CD4-positive, alpha-beta T cell treated with Interleukin-15 for 1 hour (primary cell): ENCODE results near the gene CX3CL1.
A peak's percentile ranks its signal among the peaks of the same experiment; 100 is the strongest.
"Not testable (repeated sequence)": the region's sequence is repeated elsewhere in the genome, so short reads cannot be mapped to it uniquely, and the experiment has no call there.

Experiments used
- DNase-seq: peaks from one replicate; pipeline ENCODE4 v3.0.0-alpha.2; 2020

Gene CX3CL1

DNA sequence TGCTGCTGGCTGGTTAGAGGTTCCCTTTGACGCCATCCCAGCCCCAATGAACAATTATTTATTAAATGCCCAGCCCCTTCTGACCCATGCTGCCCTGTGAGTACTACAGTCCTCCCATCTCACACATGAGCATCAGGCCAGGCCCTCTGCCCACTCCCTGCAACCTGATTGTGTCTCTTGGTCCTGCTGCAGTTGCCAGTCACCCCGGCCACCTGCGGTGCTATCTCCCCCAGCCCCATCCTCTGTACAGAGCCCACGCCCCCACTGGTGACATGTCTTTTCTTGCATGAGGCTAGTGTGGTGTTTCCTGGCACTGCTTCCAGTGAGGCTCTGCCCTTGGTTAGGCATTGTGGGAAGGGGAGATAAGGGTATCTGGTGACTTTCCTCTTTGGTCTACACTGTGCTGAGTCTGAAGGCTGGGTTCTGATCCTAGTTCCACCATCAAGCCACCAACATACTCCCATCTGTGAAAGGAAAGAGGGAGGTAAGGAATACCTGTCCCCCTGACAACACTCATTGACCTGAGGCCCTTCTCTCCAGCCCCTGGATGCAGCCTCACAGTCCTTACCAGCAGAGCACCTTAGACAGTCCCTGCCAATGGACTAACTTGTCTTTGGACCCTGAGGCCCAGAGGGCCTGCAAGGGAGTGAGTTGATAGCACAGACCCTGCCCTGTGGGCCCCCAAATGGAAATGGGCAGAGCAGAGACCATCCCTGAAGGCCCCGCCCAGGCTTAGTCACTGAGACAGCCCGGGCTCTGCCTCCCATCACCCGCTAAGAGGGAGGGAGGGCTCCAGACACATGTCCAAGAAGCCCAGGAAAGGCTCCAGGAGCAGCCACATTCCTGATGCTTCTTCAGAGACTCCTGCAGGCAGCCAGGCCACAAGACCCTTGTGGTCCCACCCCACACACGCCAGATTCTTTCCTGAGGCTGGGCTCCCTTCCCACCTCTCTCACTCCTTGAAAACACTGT, 11.3 kb downstream of the CX3CL1 start:
- peak; percentile 26 for DNase-seq

DNA sequence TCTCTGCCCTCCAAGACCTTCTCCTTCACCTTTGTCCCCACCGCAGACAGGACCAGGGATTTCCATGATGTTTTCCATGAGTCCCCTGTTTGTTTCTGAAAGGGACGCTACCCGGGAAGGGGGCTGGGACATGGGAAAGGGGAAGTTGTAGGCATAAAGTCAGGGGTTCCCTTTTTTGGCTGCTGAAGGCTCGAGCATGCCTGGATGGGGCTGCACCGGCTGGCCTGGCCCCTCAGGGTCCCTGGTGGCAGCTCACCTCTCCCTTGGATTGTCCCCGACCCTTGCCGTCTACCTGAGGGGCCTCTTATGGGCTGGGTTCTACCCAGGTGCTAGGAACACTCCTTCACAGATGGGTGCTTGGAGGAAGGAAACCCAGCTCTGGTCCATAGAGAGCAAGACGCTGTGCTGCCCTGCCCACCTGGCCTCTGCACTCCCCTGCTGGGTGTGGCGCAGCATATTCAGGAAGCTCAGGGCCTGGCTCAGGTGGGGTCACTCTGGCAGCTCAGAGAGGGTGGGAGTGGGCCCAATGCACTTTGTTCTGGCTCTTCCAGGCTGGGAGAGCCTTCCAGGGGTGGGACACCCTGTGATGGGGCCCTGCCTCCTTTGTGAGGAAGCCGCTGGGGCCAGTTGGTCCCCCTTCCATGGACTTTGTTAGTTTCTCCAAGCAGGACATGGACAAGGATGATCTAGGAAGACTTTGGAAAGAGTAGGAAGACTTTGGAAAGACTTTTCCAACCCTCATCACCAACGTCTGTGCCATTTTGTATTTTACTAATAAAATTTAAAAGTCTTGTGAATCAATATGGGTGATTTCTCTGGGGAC, 12.2 kb downstream of the CX3CL1 start:
- DNase-seq = peak; percentile 25

DNA sequence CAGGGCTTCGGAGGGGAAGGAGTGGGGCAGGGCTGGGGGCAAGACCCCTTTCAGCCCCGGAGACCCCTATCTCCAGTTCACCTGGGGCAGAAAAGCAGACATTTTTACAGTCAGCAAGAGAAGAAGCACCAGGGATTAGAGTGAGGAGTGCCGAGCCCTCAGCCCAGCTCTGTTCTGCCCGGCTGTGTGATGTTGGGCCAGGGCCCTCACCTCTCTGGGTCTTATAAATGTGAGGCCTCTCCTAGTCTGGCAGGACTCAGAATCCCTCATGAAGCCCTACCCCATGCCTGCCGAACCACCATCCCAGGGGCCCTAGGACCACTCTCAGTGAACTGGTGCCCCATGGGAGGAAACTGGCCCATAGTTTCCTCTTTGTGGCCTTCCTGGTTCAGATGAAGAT, 12.8 kb downstream of the CX3CL1 start:
- no peak for DNase-seq

DNA sequence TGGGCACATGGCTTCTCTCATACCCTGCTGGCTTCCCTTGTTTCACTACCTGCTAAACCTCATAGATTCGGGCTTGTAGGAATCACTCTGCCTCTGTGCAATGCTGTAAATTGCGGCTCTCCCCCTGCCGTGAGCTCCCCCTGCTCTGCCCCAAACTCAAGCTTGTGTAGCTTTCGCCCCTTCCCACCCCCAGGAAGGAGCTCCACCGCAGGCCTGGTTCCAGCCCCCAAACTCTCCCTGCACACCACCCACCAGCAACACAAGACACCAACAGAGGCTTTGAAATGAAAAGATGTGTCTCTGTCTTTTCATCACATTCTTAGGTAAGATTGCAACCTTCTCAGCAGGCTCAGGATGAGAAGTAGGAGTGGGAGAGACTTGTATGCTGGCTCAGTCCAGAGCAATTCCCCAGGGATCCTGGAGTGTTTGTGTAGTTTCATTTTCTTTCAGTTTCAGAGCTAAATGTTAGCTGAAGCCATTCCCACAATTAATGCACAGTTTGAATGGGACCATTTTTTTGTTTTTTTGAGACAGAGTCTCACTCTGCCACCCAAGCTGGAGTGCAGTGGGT, 14.2 kb downstream of the CX3CL1 start:
- DNase-seq = no peak

DNA sequence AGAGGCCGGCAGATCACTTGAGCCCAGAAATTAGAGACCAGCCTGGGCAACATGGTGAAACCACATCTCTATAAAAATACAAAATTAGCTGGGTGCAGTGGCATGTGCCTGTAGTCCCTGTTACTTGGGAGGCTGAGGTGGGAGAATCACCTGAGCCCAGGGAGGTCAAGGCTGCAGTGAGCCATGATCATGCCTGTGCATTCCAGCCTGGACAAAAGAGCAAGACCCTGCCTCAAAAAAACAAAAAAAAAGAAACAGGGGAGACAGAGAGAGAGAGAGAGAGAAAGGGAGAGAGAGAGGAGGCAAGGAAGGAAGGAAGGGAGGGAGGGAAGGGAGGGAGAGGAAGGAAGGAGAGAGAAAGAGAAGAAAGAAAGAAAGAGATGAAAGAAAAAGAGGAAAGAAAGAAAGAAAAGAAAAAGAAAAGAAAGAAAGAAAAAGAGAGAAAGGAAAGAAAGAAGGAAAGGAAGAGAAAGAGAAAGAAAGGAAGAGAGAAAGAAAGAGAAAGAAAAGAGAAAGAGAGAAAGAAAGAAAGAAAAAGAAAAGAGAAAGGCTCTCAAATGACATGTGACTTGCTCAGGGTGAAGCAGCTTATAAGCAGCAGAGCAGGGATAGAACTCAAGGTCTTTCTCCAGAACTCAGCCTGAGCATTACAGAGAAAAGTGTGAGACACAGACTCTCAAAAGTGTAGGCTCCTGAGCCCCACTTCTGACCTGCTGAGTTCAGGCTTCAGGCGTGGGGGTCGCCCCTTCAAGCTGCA, 15.5 kb downstream of the CX3CL1 start:
- DNase-seq = no peak

DNA sequence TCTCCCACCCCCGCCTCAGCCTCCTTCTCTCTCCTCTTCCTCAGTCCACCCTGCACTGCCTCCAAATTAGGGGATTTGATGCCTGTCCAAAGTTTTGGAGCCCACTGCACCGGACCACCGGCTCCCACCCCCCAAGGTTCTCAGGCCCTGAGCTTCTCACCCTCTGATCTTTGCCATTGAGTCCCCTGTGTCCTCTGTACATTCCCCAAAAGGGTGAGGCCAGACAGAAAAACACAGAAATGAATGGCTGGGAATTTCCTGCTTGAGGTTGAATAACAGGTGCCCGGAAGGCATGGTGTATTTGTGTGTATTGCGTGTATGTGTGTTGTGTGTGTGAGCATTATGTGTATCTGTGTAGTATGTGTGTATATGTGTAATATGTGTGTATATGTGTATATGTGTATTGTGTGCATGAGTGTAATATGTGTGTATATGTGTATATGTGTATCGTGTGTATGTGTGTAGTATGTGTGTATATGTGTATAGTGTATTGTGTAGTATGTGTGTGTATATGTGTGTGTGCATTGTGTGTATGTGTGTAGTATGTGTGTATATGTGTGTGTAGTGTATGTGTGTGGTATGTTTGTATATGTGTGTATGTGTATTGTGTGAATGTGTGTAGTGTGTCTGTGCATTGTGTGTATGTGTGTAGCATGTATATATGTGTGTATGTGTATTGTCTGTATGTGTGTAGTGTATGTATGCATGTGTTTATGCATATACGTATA, 16.2 kb downstream of the CX3CL1 start:
- no peak for DNase-seq

DNA sequence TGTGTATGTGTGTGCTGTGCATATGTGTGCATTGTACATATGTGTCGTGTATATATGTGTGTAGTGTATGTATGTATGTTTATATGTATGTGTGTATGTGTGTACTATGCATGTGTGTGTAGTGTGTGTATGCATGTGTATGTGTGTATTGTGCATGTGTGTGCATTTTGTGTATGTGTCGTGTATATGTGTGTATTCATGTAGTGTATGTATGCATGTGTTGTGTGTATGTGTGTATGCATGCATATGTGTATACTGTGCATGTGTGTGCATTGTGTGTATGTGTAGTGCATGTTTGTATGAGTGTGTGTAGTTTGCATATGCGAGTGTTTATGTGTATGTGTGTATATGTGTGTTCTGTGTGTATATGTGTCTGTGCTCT, 16.8 kb downstream of the CX3CL1 start:
- DNase-seq = no peak

DNA sequence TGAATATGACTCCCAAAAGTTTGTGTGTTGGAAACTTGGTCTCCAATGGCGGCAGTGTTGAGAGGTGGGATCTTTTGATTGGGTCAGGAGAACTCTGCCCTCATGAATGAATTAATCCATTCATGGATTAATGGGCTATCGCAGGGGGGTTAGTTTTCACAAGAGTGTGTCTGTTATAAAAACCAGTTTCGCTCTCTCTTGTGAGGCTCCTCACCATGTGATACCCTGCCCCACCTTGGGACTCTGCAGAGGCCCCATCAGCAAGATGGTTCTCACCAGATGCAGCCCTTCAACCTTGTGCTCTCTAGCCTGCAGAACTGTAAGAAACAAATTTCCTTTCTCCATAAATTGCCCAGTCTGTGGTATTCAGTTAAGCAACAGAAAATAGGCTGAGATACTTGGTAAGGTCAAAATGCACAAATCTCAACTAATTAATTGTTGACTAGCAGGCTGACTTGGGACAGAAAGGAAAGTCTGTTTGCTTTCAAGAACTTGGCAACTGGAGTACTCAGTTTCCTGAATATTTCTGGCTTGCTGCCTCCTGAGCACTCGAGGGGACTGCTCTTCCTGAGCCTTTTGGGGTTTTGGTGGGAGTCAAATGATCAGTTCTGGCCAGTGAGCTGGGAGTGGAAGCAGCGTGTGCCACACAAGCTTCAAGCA, 18.5 kb downstream of the CX3CL1 start:
- no peak for DNase-seq

DNA sequence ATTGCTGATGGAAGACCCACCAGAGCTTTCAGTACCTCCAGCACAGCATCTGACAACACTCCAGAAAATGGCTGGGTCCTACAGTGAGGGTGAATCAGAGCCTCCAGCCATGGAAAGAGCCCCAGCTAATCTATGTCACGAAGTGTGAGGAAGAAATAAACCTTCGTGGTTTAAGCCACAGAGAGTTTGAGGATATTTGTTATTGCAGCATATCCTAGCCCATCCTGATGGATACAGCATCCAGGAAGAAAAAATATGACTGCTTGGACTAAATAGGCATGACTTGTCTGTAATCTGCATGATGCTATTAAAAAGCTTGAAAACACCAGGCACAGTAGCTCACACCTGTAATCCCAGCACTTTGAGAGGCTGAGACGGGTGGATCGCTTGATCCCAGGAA, 19.0 kb downstream of the CX3CL1 start:
- DNase-seq = no peak

DNA sequence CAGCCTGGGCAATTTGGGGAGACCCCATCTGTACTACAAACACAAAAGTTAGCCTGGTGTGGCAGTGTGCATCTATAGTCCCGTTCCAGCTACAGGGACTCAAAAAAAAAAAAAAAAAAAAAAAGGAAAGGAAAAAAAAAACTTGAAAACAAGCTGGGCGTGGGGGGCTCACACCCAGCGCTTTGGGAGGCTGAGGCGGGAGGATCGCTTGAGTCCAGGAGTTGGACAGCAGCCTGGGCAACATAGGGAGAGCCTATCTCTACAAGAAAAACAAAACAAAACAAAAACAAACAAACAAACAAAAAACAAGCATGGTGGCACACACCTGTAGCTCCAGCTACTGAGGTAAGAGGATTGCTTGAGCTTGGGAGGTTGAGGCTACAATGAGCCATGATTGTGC, 19.4 kb downstream of the CX3CL1 start:
- DNase-seq = no peak

DNA sequence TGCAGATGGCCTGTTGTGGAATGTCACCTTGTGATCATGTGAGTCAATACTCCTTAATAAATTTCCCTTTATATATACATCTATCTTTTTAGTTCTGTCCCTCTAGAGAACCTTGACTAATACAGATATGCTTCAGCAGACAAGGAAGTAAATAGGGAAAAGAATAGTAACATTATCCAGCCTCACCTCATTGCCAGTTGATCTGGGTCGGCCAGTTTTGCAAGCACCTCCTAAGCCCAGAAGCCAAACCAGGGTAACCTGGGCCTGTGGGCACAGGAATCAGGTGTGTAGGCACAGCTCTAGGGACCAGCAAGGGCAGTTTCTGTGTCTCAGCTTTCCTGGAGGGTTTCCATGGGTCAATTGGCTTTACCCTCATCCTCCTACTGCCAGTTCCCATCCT, 20.4 kb downstream of the CX3CL1 start:
- DNase-seq = no peak

DNA sequence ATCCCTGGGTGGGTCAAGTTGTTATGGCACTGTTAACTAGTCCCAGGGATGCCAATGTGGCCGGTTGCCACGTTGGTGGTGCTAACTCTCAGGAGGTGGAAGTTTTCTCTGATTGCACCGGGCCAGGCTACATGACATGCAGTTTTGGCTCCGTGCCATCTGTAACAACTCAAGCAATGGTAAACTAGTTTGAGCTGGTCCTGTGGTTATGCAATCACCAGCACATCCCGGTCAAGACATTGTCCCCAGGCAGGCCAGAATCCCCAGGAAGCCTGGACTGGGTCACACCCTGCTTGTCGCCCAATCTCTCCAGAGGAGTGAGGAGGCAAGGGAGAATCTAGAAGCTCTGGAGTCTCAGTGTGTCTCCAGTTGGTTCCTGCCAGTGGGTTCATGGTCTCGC, 22.2 kb downstream of the CX3CL1 start:
- DNase-seq = no peak

DNA sequence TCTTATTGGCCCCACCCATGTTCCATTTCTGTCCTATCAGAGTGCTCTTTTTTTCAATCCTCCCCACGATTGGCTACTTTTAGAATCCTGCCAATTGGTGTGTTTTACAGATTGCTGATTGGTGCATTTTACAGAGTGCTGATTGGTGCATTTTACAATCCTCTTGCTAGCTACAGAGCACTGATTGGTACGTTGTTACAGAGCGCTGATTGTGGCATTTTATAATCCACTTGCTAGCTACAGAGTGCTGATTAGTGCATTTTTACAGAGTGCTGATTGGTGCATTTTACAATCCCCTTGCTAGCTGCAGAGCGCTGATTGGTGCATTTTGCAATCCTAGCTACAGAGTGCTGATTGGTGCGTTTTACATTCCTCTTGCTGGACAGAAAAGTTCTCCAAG, 22.7 kb downstream of the CX3CL1 start:
- DNase-seq = no peak

DNA sequence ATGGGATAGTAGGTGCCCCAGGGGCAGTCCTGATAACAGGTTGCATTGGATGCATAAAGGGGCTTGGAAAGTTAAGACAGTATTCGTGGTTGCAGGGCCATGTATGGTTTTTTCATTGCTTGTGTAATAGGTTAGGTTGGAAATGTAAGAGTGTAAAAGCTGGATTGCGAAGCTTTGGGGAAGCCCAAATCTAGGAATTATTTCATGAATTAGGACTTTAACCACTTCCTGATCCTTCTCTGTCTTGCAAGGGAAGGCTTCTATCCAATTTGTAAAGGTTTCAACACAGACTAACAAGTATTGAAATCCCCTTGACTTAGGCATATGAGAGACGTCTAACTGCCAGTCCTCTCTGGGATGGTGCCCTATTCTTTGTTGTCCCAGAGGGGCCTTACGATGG, 24.5 kb downstream of the CX3CL1 start:
- no peak for DNase-seq

DNA sequence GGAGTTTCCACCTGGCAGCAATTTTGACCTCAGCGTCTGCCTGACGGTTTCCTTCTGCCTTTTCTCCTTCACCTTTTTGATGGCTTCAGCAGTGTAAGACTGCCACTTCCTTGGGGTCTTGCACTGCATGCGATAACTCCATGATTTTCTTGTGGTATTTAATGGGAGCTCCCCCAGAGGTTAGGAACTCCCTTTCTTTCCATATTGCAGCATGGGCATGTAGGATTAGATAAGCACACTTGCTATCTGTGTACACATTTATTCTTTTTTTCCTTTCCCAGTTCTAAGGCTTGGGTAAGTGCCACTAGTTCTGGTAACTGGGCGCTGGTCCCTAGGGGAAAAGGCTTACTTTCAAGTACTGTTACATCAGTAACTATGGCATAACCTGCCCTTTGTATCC, 25.2 kb downstream of the CX3CL1 start:
- DNase-seq = not testable (repeated sequence)

DNA sequence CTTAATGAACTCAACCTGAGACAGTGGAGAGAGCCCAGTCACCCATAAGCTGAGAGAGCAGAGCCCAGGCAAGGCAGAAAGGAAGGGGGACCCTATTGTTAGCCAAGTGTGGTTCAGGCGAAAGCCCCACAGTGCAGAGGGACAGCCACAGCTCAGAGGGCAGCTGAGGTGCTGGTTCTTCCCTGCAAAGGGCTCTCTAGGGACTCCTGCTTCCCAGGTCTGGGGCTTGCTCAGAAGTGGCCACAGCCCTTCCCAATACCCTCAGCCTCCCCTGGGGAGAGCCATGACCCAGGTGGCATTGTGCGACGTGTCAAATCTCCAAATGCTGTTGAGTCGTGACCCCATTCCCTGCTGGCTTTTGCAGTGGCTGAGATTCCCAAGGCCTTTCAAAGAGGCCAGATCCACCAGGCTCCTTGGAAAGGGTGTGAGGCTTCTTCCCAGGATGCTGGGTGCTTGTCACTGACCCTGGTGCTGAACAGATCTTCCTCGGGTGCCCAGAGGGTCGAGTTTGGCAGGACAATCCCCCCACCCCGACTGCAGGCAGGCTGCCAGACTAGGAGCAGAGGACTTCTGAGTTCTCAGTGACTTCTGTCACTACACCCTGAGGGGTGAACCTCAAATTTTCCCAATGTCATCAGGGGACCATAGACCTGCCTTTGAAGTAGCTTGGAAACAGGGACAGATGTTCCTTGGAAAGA, 29.8 kb downstream of the CX3CL1 start:
- DNase-seq = no peak

DNA sequence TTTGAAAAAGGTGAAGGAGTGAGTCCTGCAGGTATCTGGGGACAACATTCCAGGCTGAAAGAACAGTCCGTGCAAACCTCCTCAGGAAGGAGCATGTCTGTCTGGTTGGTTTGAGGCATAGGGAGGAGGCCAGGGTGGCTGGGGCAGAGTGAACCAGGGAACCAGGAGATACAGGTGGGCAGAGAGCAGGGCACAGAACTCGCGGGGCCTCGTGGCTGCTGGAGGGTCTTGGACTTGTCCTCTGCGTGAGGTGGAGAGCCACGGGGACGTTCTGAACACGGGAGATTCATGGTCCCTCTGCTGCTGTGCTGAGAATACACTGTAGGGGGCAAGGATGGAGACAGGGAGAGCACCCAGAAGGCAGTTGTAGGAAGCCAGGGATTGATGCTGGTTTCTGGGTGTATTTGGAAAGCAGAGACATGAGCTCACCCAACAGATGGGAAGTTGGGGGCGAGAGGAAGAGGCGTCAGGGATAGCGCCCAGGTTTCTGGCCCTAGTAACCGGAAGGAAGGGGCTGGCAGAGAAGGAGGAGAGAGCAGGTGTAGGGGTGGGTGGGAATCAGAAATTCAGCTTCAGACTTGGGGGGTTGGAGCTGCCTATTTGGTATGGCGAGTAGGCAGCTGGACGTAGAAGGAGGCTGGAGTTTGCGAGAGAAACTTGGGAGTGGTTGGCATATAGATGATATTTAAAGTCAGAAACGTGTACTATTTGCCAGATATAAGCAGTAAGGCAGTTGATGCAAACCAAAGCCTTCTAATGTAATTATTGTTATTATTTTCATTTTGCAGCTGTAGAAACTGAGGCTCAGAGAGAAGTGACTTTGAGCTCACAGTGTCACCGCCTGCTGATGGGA, 31.9 kb downstream of the CX3CL1 start, which contains the start of gene CCL17:
TSS of gene CCL17 (plus strand) at position 803 of the 853 bp plus-strand sequence. CDS start 9,166 bp downstream, outside the sequence.
- no peak for DNase-seq

DNA sequence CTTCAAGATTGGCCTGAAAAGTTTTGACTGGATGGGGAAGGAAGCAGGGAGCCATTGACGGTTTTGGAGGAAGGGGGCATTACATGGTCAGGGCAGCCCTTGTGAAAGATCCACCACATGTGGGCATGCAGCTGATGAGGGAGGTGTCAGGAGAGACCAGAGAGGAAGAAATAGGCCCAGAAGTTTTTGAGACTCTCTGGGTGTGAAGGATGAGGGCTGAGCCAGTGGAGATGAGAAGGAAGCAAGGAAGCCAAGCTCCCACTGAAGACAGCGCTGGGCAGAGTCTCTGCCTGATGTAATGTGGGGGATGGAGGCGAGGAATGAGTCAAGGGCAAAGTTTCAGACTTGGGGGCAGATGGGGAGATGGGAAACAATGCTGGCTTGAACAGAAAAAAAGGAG, 32.8 kb downstream of the CX3CL1 start:
- no peak for DNase-seq

DNA sequence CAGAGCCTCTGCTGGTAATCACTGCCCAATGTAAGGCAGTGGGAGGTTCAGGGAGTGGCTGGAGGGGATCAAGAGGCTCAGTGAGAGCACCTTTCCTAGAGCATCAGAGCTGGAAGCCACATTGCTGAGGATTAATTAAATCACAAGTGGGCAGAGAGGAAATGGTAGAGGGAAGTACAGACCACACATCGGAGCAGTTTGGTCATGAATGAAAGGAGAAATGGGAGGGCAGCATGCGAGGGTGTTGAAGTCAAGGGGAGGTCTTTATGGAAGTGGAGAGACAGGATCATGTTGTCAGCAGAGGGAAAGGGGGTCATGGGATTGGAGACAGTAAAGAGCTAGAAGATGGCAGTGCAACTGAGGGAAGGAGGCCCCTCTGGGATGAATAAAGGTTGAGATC, 34.6 kb downstream of the CX3CL1 start:
- DNase-seq = no peak
